Measurements from ENCODE around the gene NUB1. TPM values are rescaled to one million over a fixed set of nuclear protein-coding genes. Genes with fewer than 3 reads are reported as not detected.

Gene NUB1
- total RNA-seq, 4 donors from 2014 or later = 45.9 to 59.1 (median 53.0) TPM

GRCh38 chr7:151408839-151409666, 67.4 kb downstream of the NUB1 start:
- no peaks in the 10 kb centered on the region for H3K36me3 ChIP-seq
- H3K27me3 ChIP-seq = peaks cover 17 to 68% (median 22%) of the 10 kb centered on the region in 4 donors
- no peak for DNase-seq (ENCODE audit: extremely low spot score)
- WGBS = 66% methylated on average over 10 of the region's 61 CpGs
- intact Hi-C loops (cut with DNase I) = no loop called here
- H3K9me3 ChIP-seq = no peaks in the 10 kb centered on the region
- peak overlapping the region; percentile 51 to 68 (median 54) for H3K4me3 ChIP-seq
- TF ChIP-seq POLR2AphosphoS5 (IDR thresholded peaks at IDR 0.05) (peak in 1 of 2 donors; percentile 58), CTCF (IDR thresholded peaks at IDR 0.05) (no peak)
- peaks cover 12 to 33% (median 25%) of the 10 kb centered on the region in 4 donors for H3K4me1 ChIP-seq
- peak overlapping the region; percentile 52 to 75 (median 65) for H3K27ac ChIP-seq (replicated peaks in 1 of 4)

- no peak for DNase-seq (ENCODE audit: extremely low spot score)
- peak within 1 kb of the TSS; percentile 51 to 68 (median 54) for H3K4me3 ChIP-seq
- peaks cover 17 to 68% (median 22%) of the 10 kb centered on the region in 4 donors for H3K27me3 ChIP-seq
- H3K4me1 ChIP-seq = peaks cover 12 to 26% (median 24%) of the 10 kb centered on the region in 4 donors
- no peaks in the 10 kb centered on the region for H3K36me3 ChIP-seq
- WGBS = 0% methylated on average over 6 of the region's 75 CpGs
- TF ChIP-seq POLR2AphosphoS5 (IDR thresholded peaks at IDR 0.05) = no peak
- no peak for TF ChIP-seq CTCF (IDR thresholded peaks at IDR 0.05)
- no peak for TF ChIP-seq POLR2A (IDR thresholded peaks at IDR 0.05; ENCODE audit: low read depth)
- no peak for TF ChIP-seq EP300 (IDR thresholded peaks at IDR 0.05)
- intact Hi-C loops (cut with DNase I) = no loop called here
- peak within 1 kb of the TSS; percentile 52 to 75 (median 65) for H3K27ac ChIP-seq (replicated peaks in 1 of 4)
- H3K9me3 ChIP-seq = no peaks in the 10 kb centered on the region
Measured at GRCh38 chr7:151409667-151410404, 68.2 kb downstream of the NUB1 start, which contains the start of gene WDR86. TSS of gene WDR86 (minus strand) at chr7:151410038. CDS start at chr7:151409589, 449 bp downstream.

- 58% methylated on average over 24 of the region's 55 CpGs for WGBS
Measured at GRCh38 chr7:151410405-151411390, 69.1 kb downstream of the NUB1 start.

More at GRCh38 chr7:151410405-151411390, 69.1 kb downstream of the NUB1 start:
- intact Hi-C loops (cut with DNase I) = no loop called here
- H3K4me1 ChIP-seq = peaks cover 12 to 23% (median 22%) of the 10 kb centered on the region in 4 donors
- no peaks in the 10 kb centered on the region for H3K9me3 ChIP-seq
- peak overlapping the region; percentile 52 to 75 (median 65) for H3K27ac ChIP-seq (replicated peaks in 1 of 4)
- peaks cover 17 to 59% (median 22%) of the 10 kb centered on the region in 4 donors for H3K27me3 ChIP-seq
- no peaks in the 10 kb centered on the region for H3K36me3 ChIP-seq
- TF ChIP-seq EP300 (IDR thresholded peaks at IDR 0.05) (no peak), CTCF (IDR thresholded peaks at IDR 0.05) (no peak), POLR2A (IDR thresholded peaks at IDR 0.05; ENCODE audit: low read depth) (no peak), POLR2AphosphoS5 (IDR thresholded peaks at IDR 0.05) (no peak)
- H3K4me3 ChIP-seq = peak overlapping the region; percentile 51 to 68 (median 54)
- DNase-seq (ENCODE audit: extremely low spot score) = no peak
